ENCODE results near the gene GIPC1. TPM values are rescaled to one million over a fixed set of nuclear protein-coding genes. Genes with fewer than 3 reads are reported as not detected.
"Not testable (repeated sequence)": the region's sequence is repeated elsewhere in the genome, so short reads cannot be mapped to it uniquely, and the experiment has no call there.

Gene GIPC1
- total RNA-seq, 1 experiment from 2014 or later = 160 TPM

- ChIA-PET POLR2A (no interaction called here), CTCF (no interaction called here)
- TF ChIP-seq SIN3A (IDR thresholded peaks at IDR 0.05; ENCODE audit: borderline replicate concordance, insufficient read depth, low read depth, low read length) = no peak
- no peak for TF ChIP-seq TCF7L2 (IDR thresholded peaks at IDR 0.05; ENCODE audit: low read depth, low read length)
- TF ChIP-seq CTCF (IDR thresholded peaks at IDR 0.05) = no peak
- TF ChIP-seq POLR2AphosphoS5 (IDR thresholded peaks at IDR 0.05; ENCODE audit: low read depth, low read length) = no peak
- TF ChIP-seq, protein P1, sequence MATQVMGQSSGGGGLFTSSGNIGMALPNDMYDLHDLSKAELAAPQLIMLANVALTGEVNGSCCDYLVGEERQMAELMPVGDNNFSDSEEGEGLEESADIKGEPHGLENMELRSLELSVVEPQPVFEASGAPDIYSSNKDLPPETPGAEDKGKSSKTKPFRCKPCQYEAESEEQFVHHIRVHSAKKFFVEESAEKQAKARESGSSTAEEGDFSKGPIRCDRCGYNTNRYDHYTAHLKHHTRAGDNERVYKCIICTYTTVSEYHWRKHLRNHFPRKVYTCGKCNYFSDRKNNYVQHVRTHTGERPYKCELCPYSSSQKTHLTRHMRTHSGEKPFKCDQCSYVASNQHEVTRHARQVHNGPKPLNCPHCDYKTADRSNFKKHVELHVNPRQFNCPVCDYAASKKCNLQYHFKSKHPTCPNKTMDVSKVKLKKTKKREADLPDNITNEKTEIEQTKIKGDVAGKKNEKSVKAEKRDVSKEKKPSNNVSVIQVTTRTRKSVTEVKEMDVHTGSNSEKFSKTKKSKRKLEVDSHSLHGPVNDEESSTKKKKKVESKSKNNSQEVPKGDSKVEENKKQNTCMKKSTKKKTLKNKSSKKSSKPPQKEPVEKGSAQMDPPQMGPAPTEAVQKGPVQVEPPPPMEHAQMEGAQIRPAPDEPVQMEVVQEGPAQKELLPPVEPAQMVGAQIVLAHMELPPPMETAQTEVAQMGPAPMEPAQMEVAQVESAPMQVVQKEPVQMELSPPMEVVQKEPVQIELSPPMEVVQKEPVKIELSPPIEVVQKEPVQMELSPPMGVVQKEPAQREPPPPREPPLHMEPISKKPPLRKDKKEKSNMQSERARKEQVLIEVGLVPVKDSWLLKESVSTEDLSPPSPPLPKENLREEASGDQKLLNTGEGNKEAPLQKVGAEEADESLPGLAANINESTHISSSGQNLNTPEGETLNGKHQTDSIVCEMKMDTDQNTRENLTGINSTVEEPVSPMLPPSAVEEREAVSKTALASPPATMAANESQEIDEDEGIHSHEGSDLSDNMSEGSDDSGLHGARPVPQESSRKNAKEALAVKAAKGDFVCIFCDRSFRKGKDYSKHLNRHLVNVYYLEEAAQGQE (IDR thresholded peaks at IDR 0.05; ENCODE audit: insufficient read depth in 1 of 2, low read depth in 2 of 2, low read length in 1 of 2) = no peak
- no peaks in the 10 kb centered on the region; the same call in 1 of the 2 replicates for H3K36me3 ChIP-seq (ENCODE audit: control insufficient read depth, insufficient read depth, low read length)
- BruUV-seq (replicated peaks) = no TSS peak
- no peaks in the 10 kb centered on the region for H3K9me3 ChIP-seq (ENCODE audit: control insufficient read depth, insufficient read depth, low read depth, low read length)
- ATAC-seq (no peak), DNase-seq (ENCODE audit: low read depth, low spot score) (no peak)
- intact Hi-C loops (cut with micrococcal nuclease; ENCODE audit: unreplicated experiment) (no loop called here), in situ Hi-C loops (cut with HindIII; ENCODE audit: low pct_unique_long_range_greater_than_20kb, low sequenced_read_pairs) (no loop called here)
- H3K27me3 ChIP-seq (ENCODE audit: control insufficient read depth, insufficient read depth, low read length) = no peaks in the 10 kb centered on the region
- no peak overlapping the region for H3K27ac ChIP-seq (ENCODE audit: low read length)
- H3K4me3 ChIP-seq (ENCODE audit: low read depth in 2 of 2, low read length in 2 of 2) = no peak overlapping the region
- H3K4me1 ChIP-seq (ENCODE audit: control insufficient read depth, insufficient read depth, low read length) = no peaks in the 10 kb centered on the region
These were observed 32.2 kb downstream of the GIPC1 start for GRCh38 chr19:14463747-14464146.

GRCh38 chr19:14462401-14462800, 33.5 kb downstream of the GIPC1 start:
- DNase-seq (ENCODE audit: low read depth, low spot score); H3K36me3 ChIP-seq (ENCODE audit: control insufficient read depth, insufficient read depth, low read length); H3K27me3 ChIP-seq (ENCODE audit: control insufficient read depth, insufficient read depth, low read length); ATAC-seq; H3K9me3 ChIP-seq (ENCODE audit: control insufficient read depth, insufficient read depth, low read depth, low read length); H3K4me1 ChIP-seq (ENCODE audit: control insufficient read depth, insufficient read depth, low read length); POLR2A ChIA-PET; intact Hi-C loops (cut with micrococcal nuclease; ENCODE audit: unreplicated experiment); H3K4me3 ChIP-seq (ENCODE audit: low read depth in 2 of 2, low read length in 2 of 2); BruUV-seq (replicated peaks); in situ Hi-C loops (cut with HindIII; ENCODE audit: low pct_unique_long_range_greater_than_20kb, low sequenced_read_pairs); H3K27ac ChIP-seq (ENCODE audit: low read length): not testable (repeated sequence)
- CTCF ChIA-PET = interaction anchor here (0.6 kb wide), 1 partner anchor 98 kb away, joined by 9 read pairs; no protein-coding TSS in a partner anchor

- no peak overlapping the region for H3K27ac ChIP-seq (ENCODE audit: low read length)
- in situ Hi-C loops (cut with HindIII; ENCODE audit: low pct_unique_long_range_greater_than_20kb, low sequenced_read_pairs) = no loop called here
- ATAC-seq (no peak), DNase-seq (ENCODE audit: low read depth, low spot score) (no peak)
- H3K4me3 ChIP-seq (ENCODE audit: low read depth in 2 of 2, low read length in 2 of 2) = no peak overlapping the region
- ChIA-PET CTCF (no interaction called here), POLR2A (interaction anchor here (0.5 kb wide), 1 partner anchor 729 kb away, joined by 11 read pairs; no protein-coding TSS in a partner anchor)
- no TSS peak for BruUV-seq (replicated peaks)
- no peak for TF ChIP-seq TCF7L2 (IDR thresholded peaks at IDR 0.05; ENCODE audit: low read depth, low read length)
- TF ChIP-seq CTCF (IDR thresholded peaks at IDR 0.05) = no peak
- TF ChIP-seq POLR2AphosphoS5 (IDR thresholded peaks at IDR 0.05; ENCODE audit: low read depth, low read length) = no peak
- no peak for TF ChIP-seq SIN3A (IDR thresholded peaks at IDR 0.05; ENCODE audit: borderline replicate concordance, insufficient read depth, low read depth, low read length)
- H3K4me1 ChIP-seq (ENCODE audit: control insufficient read depth, insufficient read depth, low read length) = no peaks in the 10 kb centered on the region
- H3K36me3 ChIP-seq (ENCODE audit: control insufficient read depth, insufficient read depth, low read length) = no peaks in the 10 kb centered on the region; the same call in 1 of the 2 replicates
- intact Hi-C loops (cut with micrococcal nuclease; ENCODE audit: unreplicated experiment) = no loop called here
- H3K9me3 ChIP-seq (ENCODE audit: control insufficient read depth, insufficient read depth, low read depth, low read length) = no peaks in the 10 kb centered on the region
- H3K27me3 ChIP-seq (ENCODE audit: control insufficient read depth, insufficient read depth, low read length) = no peaks in the 10 kb centered on the region
These were observed 35.0 kb downstream of the GIPC1 start for GRCh38 chr19:14460935-14461334.

Measured in Panc1 (cell line).